Testis (tissue), 3 donors: Measurements from ENCODE around the gene EPS15. TPM values are rescaled to one million over a fixed set of nuclear protein-coding genes. Genes with fewer than 3 reads are reported as not detected.

Experiments
- DNase-seq: peaks from one replicate; pipeline ENCODE4 v3.0.0-alpha.2; 2019
- H3K27ac ChIP-seq, 2 donors: fragments of 200-600 bp; sonication (generic); one replicate each; pipeline ENCODE4 v1.5.1; 2019
- H3K27me3 ChIP-seq: fragments of 200-600 bp; sonication (generic); one replicate; pipeline ENCODE4 v1.5.1; 2019
- H3K36me3 ChIP-seq: fragments of 200-600 bp; sonication (generic); one replicate; pipeline ENCODE4 v1.5.1; 2017; ENCODE audit warnings: low read depth; ENCODE audit errors: missing control alignments
- H3K4me1 ChIP-seq: fragments of 200-600 bp; sonication (generic); one replicate; pipeline ENCODE4 v1.5.1; 2019
- H3K4me3 ChIP-seq, 2 donors: fragments of 200-600 bp; sonication (generic); one replicate each; pipeline ENCODE4 v1.5.1; 2017 to 2019
- H3K9me3 ChIP-seq: fragments of 200-600 bp; sonication (generic); one replicate; pipeline ENCODE4 v1.5.1; 2017
- CTCF ChIP-seq, 3 experiments: fragments of 450-650 bp in 2 of 3; fragments of 200-600 bp in 1 of 3; sonication (generic) in 1 of 3; IDR thresholded peaks; one replicate each; pipeline ENCODE4 v1.5.1; 2016 to 2019; ENCODE audit warnings: antibody characterized with exemption in 3 of 3, mild to moderate bottlenecking in 2 of 3, moderate library complexity in 1 of 3
- POLR2A ChIP-seq: fragments of 450-650 bp; IDR thresholded peaks from one replicate; pipeline ENCODE4 v1.6.1; 2017; ENCODE audit warnings: antibody characterized with exemption, mild to moderate bottlenecking, moderate library complexity
- WGBS, 2 donors: methylation state at CpG; one replicate each; pipeline ENCODE4 v1.1.5; 2018; 5-methylcytosine and 5-hydroxymethylcytosine counted together
- intact Hi-C: fragments of 100-400 bp; cut with DNase I; formaldehyde crosslinking; loops from one replicate; pipeline ENCODE4 v1.15.1; 2023; ENCODE audit warnings: low total_unique reads
- polyA plus RNA-seq: library from polyadenylated mRNA; stranded (reverse); fragments of 350-450 nt; fragmentation: Illumina TruSeq; extraction: RNeasy Lipid Tissue Mini Kit (QIAGEN cat#74804); gene quantifications from one replicate; pipeline ENCODE4 v1.2.3, GENCODE V29; 2014; ENCODE audit warnings: low read depth, low replicate concordance; ENCODE audit not compliant: insufficient read depth
- total RNA-seq, 2 donors: library from RNA; depleted of rRNA; stranded (reverse); fragments of >200 nt; gene quantifications; one replicate each; pipeline ENCODE4 v1.2.3, GENCODE V29; 2016

Gene EPS15
- total and polyA plus RNA-seq, 3 donors from 2014 or later = 77.2 to 127 (median 108) TPM

DNA sequence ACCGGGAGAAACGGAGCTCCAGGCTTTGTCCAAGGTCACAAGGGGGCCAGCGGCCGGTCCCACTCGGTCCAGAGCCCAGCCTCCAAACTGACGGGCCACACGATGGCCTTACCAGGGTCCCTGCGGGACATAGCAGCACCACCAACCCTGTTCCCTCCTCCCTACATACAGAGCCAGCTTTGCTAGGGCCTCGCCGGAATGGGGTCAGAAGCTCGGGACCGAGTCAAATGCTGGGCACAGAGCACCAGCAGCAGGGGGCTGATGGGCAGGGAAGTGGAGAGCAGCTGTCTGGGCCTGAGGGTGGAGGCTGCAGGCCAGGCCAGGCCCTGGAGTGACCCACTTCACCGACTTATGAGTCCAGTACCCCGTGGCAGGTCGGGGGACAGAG lies 173.8 kb downstream of the EPS15 start:
- no peaks in the 10 kb centered on the region for H3K36me3 ChIP-seq
- no peaks in the 10 kb centered on the region for H3K27me3 ChIP-seq
- H3K9me3 ChIP-seq = no peaks in the 10 kb centered on the region
- 21 to 52% methylated on average over 10 to 15 of the region's 15 CpGs for WGBS, 2 donors
- TF ChIP-seq POLR2A = no peak
- TF ChIP-seq CTCF (IDR thresholded peaks at IDR 0.05) = no peak
- no peak overlapping the region for H3K27ac ChIP-seq
- no peaks in the 10 kb centered on the region for H3K4me1 ChIP-seq
- no peak for DNase-seq
- intact Hi-C loops = no loop called here
- H3K4me3 ChIP-seq = no peak overlapping the region

- Histone ChIP-seq H3K36me3 (no peaks in the 10 kb centered on the region), H3K27me3 (no peaks in the 10 kb centered on the region), H3K9me3 (no peaks in the 10 kb centered on the region), H3K4me1 (no peaks in the 10 kb centered on the region), H3K27ac (no peak overlapping the region), H3K4me3 (peak overlapping the region; percentile 20 to 27)
- 3 to 8% methylated on average over 23 to 52 of the region's 60 CpGs for WGBS, 2 donors
- intact Hi-C loops = no loop called here
- TF ChIP-seq CTCF (IDR thresholded peaks at IDR 0.05) (no peak), POLR2A (no peak)
- peak; percentile 30 for DNase-seq
Measured at GRCh38 chr1:51344602-51345299, 174.3 kb downstream of the EPS15 start.

DNA sequence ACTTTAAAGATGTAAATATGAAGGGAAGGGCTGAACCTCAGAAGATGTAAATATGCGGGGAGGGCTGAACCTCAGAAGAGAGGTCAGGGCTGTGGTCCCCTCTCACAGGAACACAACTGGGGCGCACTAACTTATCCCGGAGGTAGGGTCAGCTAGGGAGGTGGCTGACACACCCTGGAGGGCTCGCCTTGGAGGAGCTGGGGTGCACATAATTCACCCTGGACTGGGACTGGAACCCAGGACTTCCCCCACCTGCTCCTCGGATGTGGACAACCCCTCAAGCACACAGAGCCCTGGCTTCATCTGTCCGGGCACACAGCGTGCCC lies 174.8 kb downstream of the EPS15 start:
- intact Hi-C loops = no loop called here
- Histone ChIP-seq H3K27ac (no peak overlapping the region), H3K9me3 (no peaks in the 10 kb centered on the region), H3K36me3 (no peaks in the 10 kb centered on the region), H3K27me3 (no peaks in the 10 kb centered on the region), H3K4me1 (no peaks in the 10 kb centered on the region), H3K4me3 (no peak overlapping the region)
- DNase-seq = no peak
- no peak for TF ChIP-seq POLR2A
- no peak for TF ChIP-seq CTCF (IDR thresholded peaks at IDR 0.05)
- 57 to 62% methylated on average over 5 to 7 of the region's 7 CpGs for WGBS, 2 donors

- Histone ChIP-seq H3K36me3 (no peaks in the 10 kb centered on the region), H3K4me3 (no peak overlapping the region), H3K27me3 (no peaks in the 10 kb centered on the region), H3K4me1 (no peaks in the 10 kb centered on the region), H3K27ac (no peak overlapping the region), H3K9me3 (no peaks in the 10 kb centered on the region)
- TF ChIP-seq POLR2A (no peak), CTCF (IDR thresholded peaks at IDR 0.05) (no peak)
- no peak for DNase-seq
- intact Hi-C loops = no loop called here
- WGBS, 2 donors = 94% methylated on average over 3 of the region's 3 CpGs
Measured at GRCh38 chr1:51343624-51344023, 175.4 kb downstream of the EPS15 start.

DNA sequence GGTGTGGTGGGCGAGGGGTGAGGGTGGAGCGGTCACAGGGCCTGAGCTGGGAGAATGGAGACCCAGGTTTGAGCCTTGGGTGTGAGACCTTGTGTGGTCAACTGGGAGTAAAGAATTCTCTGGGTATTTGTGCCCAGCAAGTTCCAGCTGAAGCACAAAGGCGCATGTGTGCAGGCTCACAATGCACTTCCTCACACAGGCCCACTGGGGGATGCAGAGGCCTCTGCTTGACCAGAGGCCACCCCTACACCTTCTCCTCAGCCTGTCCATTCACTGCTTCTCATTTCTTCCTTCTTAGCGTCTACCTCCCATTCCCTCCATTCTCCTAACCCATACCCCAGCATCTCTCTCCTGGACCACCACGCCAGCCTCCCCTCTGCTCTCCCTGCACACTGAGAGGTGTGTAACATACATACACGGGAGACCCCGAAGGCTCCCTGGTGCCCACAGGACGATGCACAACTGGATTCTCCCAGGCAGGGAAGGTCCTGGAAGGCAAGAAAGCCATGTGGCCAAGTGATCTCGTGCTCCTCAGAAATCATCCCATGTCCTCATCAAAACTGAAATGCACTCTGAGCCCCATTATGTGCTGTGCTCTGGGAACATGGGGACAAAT lies 176.4 kb downstream of the EPS15 start:
- intact Hi-C loops = no loop called here
- Histone ChIP-seq H3K4me3 (no peak overlapping the region), H3K36me3 (no peaks in the 10 kb centered on the region), H3K9me3 (no peaks in the 10 kb centered on the region), H3K27ac (no peak overlapping the region), H3K27me3 (no peaks in the 10 kb centered on the region), H3K4me1 (no peaks in the 10 kb centered on the region)
- TF ChIP-seq POLR2A (no peak), CTCF (IDR thresholded peaks at IDR 0.05) (no peak)
- WGBS, 2 donors = 93 to 95% methylated on average over 9 of the region's 9 CpGs
- DNase-seq = no peak
